Parathyroid adenoma (tissue), 2 donors: ENCODE data around the gene DNM2.

Experiments used
- H2AFZ ChIP-seq: fragments of 300-600 bp; sonication (generic); one replicate; pipeline ENCODE4 v1.7.0; 2017; ENCODE audit warnings: antibody characterized with exemption, mild to moderate bottlenecking
- H3K27ac ChIP-seq: fragments of 300-600 bp; sonication (generic); one replicate; pipeline ENCODE4 v1.7.0; 2017
- H3K27me3 ChIP-seq: fragments of 300-600 bp; sonication (generic); one replicate; pipeline ENCODE4 v1.7.0; 2017; ENCODE audit warnings: low read length; ENCODE audit not compliant: control insufficient read depth, insufficient read depth
- H3K36me3 ChIP-seq: fragments of 300-600 bp; sonication (generic); one replicate; pipeline ENCODE4 v1.7.0; 2017; ENCODE audit warnings: low read length; ENCODE audit not compliant: control insufficient read depth, insufficient read depth
- H3K4me1 ChIP-seq: fragments of 300-600 bp; sonication (generic); one replicate; pipeline ENCODE4 v1.7.0; 2017; ENCODE audit warnings: control low read depth
- H3K4me2 ChIP-seq: fragments of 300-600 bp; sonication (generic); one replicate; pipeline ENCODE4 v1.7.0; 2017; ENCODE audit warnings: low read length
- H3K4me3 ChIP-seq: fragments of 300-600 bp; sonication (generic); one replicate; pipeline ENCODE4 v1.7.0; 2017; ENCODE audit warnings: low read depth, low read length
- H3K79me2 ChIP-seq: fragments of 300-600 bp; sonication (generic); one replicate; pipeline ENCODE4 v1.7.0; 2017; ENCODE audit warnings: control low read depth
- H3K9ac ChIP-seq: fragments of 300-600 bp; sonication (generic); one replicate; pipeline ENCODE4 v1.7.0; 2017; ENCODE audit warnings: mild to moderate bottlenecking
- H3K9me3 ChIP-seq: fragments of 300-600 bp; sonication (generic); one replicate; pipeline ENCODE4 v1.7.0; 2017; ENCODE audit warnings: low read length; ENCODE audit not compliant: control insufficient read depth
- TF ChIP-seq, protein P1 (sequence below): fragments of 300-600 bp; sonication (generic); IDR thresholded peaks from one replicate; pipeline ENCODE4 v1.7.0; 2017; ENCODE audit warnings: antibody characterized with exemption, mild to moderate bottlenecking
- donor health status: primary hyperparathyroidism.

Gene DNM2

DNA sequence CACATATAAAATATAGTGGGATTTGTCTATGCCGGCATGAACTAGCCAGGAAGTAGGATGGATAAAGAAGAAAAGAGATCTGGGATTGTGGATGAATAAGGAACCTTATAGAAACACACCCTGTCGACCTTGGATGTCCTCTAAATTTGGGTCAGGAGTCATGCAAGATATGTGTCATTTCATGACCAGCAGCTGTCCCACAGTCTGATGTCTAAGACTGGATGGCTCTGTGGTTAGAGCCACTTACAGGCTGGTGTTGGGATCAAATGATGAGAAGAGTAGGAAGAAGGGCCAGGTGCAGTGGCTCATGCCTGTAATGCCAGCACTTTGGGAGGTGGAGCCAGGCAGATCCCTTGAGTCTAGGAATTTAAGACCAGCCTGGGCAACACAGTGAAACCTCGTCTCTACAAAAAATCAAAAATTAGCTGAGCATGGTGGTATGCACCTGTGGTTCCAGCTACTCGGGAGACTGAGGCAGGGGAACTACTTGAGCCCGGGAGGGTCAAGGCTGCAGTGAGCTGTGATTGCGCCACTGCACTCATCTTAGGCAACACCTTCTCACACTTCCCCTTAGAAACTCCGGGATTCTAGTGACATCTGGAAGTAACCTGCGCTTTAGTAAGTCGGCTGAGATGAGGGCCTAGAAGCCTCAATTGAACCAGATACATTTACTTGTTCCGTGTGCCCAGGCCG, 87.3 kb downstream of the DNM2 start:
- H3K36me3 ChIP-seq, result no peaks in the 10 kb centered on the region

DNA sequence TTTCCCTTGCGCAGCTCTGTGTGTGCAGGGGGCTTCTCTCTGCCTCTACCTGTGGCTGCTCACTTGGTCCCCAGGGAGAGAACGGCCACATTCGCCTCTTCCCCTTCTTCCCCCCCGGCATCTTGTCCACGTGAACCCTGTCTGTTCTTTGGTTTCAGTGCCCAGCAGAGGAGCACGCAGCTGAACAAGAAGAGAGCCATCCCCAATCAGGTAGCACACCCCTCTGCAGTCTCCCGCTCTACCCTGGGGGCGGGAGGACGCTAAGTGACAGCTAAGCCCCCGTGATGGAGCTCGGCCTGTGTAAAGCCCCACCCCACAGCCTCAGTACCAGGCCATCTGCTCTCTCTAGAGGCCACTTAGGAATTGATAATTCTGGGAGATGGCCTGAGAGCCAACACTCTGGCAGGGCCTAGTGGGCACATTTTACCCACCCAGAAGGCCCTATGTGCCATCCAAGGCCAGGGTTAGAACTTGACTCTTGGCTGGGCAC, 87.9 kb downstream of the DNM2 start:
- no peaks in the 10 kb centered on the region for H3K36me3 ChIP-seq
- H3K27ac ChIP-seq, result no peak overlapping the region
- no peaks in the 10 kb centered on the region for H3K4me1 ChIP-seq
- H3K79me2 ChIP-seq, result peaks cover 10% of the 10 kb centered on the region
- H3K4me2 ChIP-seq, result no peak overlapping the region
- TF ChIP-seq, protein P1, sequence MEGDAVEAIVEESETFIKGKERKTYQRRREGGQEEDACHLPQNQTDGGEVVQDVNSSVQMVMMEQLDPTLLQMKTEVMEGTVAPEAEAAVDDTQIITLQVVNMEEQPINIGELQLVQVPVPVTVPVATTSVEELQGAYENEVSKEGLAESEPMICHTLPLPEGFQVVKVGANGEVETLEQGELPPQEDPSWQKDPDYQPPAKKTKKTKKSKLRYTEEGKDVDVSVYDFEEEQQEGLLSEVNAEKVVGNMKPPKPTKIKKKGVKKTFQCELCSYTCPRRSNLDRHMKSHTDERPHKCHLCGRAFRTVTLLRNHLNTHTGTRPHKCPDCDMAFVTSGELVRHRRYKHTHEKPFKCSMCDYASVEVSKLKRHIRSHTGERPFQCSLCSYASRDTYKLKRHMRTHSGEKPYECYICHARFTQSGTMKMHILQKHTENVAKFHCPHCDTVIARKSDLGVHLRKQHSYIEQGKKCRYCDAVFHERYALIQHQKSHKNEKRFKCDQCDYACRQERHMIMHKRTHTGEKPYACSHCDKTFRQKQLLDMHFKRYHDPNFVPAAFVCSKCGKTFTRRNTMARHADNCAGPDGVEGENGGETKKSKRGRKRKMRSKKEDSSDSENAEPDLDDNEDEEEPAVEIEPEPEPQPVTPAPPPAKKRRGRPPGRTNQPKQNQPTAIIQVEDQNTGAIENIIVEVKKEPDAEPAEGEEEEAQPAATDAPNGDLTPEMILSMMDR, result no peak
- H3K9ac ChIP-seq, result no peak overlapping the region
- no peak overlapping the region for H2AFZ ChIP-seq
- H3K4me3 ChIP-seq, result no peak overlapping the region
- H3K27me3 ChIP-seq, result no peaks in the 10 kb centered on the region
- no peaks in the 10 kb centered on the region for H3K9me3 ChIP-seq

More for the DNA sequence above, 87.3 kb downstream of the DNM2 start:
- peaks cover 3% of the 10 kb centered on the region for H3K4me1 ChIP-seq
- no peak overlapping the region for H3K4me2 ChIP-seq
- no peak overlapping the region for H3K4me3 ChIP-seq
- H2AFZ ChIP-seq, result no peak overlapping the region
- H3K79me2 ChIP-seq, result peaks cover 10% of the 10 kb centered on the region
- H3K9me3 ChIP-seq, result no peaks in the 10 kb centered on the region
- H3K27ac ChIP-seq, result no peak overlapping the region
- TF ChIP-seq, protein P1, result no peak
- H3K9ac ChIP-seq, result no peak overlapping the region
- H3K27me3 ChIP-seq, result no peaks in the 10 kb centered on the region

DNA sequence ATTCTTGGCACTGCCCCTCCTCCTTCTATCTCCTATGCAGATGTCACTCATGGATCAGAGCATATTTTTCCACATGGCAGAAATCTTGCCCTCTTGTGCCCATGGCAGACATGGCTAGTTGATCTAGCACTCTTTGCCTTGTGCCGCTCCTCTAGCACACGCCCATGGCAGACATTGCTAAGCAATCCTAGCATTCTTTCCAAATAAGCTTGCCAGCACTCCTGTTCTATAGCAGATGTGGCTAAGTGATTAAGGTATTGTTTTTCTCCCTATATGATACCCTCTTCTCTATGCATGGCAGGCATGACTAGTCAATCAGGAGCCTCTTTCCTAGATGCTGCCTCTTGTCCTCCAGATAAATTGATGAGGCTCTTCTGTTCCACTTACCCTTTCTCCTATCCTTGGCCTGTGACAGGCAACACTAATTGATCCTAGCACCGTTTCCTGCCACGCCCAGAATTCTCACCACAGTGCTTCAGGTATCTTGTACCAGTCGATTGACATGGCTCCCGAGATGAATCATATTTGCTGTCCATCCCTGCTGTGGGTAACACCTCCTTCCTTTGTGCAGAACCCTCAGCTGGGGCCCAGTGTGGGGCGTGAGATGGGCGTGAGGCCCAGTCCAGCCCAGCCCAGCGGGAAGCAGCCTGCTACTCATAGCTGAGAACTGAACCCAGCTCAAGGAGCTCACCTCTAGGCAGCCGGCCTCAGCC, 91.2 kb downstream of the DNM2 start:
- no peaks in the 10 kb centered on the region for H3K27me3 ChIP-seq
- no peak overlapping the region for H3K9ac ChIP-seq
- H2AFZ ChIP-seq, result no peak overlapping the region
- no peaks in the 10 kb centered on the region for H3K36me3 ChIP-seq
- no peaks in the 10 kb centered on the region for H3K9me3 ChIP-seq
- H3K4me2 ChIP-seq, result no peak overlapping the region
- H3K4me3 ChIP-seq, result no peak overlapping the region
- no peaks in the 10 kb centered on the region for H3K4me1 ChIP-seq
- TF ChIP-seq, protein P1, result no peak
- H3K27ac ChIP-seq, result no peak overlapping the region
- peaks cover 2% of the 10 kb centered on the region for H3K79me2 ChIP-seq

GRCh38 chr19:10809651-10810285, 91.9 kb downstream of the DNM2 start:
- TF ChIP-seq, protein P1, result no peak
- H3K27ac ChIP-seq, result no peak overlapping the region

More at GRCh38 chr19:10809651-10810285, 91.9 kb downstream of the DNM2 start:
- Histone ChIP-seq H3K79me2 (peaks cover 2% of the 10 kb centered on the region), H3K4me3 (no peak overlapping the region), H3K9me3 (no peaks in the 10 kb centered on the region), H3K4me1 (no peaks in the 10 kb centered on the region), H3K27me3 (no peaks in the 10 kb centered on the region), H2AFZ (no peak overlapping the region), H3K9ac (no peak overlapping the region), H3K4me2 (no peak overlapping the region), H3K36me3 (no peaks in the 10 kb centered on the region)
